Right lobe of liver (tissue), 6 donors: ENCODE measurements around the gene HPRT1. TPM values are rescaled to one million over a fixed set of nuclear protein-coding genes. Genes with fewer than 3 reads are reported as not detected.

ENCODE experiments used
- ATAC-seq, 4 donors: fragments of 200-7000 bp; cut with Tn5 transposase; one replicate each; pipeline ENCODE4 v1.9.1; 2020; ENCODE audit warnings: mild to moderate bottlenecking in 4 of 4, moderate library complexity in 4 of 4
- DNase-seq, 3 donors: peaks; one replicate each; pipeline ENCODE4 v3.0.0-alpha.2; 2020
- H3K27ac ChIP-seq, 3 donors: fragments of 200-600 bp; one replicate each; pipeline ENCODE4 v1.8.0; 2022
- H3K27me3 ChIP-seq, 2 donors: fragments of 200-600 bp; one replicate each; pipeline ENCODE4 v1.8.0; 2022
- H3K36me3 ChIP-seq, 4 donors: fragments of 200-600 bp; sonication (generic) in 1 of 4; one replicate each; pipeline versions ENCODE4 v1.5.1 to v1.8.0; 2017 to 2022; ENCODE audit warnings: control low read depth in 1 of 4
- H3K4me1 ChIP-seq, 4 donors: fragments of 200-600 bp; sonication (generic) in 1 of 4; one replicate each; pipeline versions ENCODE4 v1.5.1 to v1.8.0; 2017 to 2022; ENCODE audit warnings: control low read depth in 1 of 4
- H3K4me3 ChIP-seq, 3 donors: fragments of 200-600 bp; one replicate each; pipeline ENCODE4 v1.8.0; 2022
- H3K9me3 ChIP-seq, 4 donors: fragments of 200-600 bp; sonication (generic) in 1 of 4; one replicate each; pipeline versions ENCODE4 v1.5.1 to v1.8.0; 2017 to 2022; ENCODE audit warnings: control low read depth in 1 of 4
- POLR2A ChIP-seq: fragments of 450-650 bp; IDR thresholded peaks from one replicate; pipeline ENCODE4 v1.6.1; 2017; ENCODE audit warnings: antibody characterized with exemption, mild to moderate bottlenecking
- WGBS: methylation state at CpG from one replicate; pipeline ENCODE4 v1.1.6; 2018; ENCODE audit warnings: low coverage, low lambda C conversion rate; ENCODE audit not compliant: insufficient coverage; ENCODE audit errors: missing lambda C conversion rate; 5-methylcytosine and 5-hydroxymethylcytosine counted together
- intact Hi-C, 2 donors: fragments of 100-400 bp; cut with DNase I; formaldehyde crosslinking; loops; one replicate each; pipeline versions ENCODE4 v1.11.2 to v1.14.1; 2022
- total RNA-seq, 6 experiments: library from RNA; depleted of rRNA in 2 of 6; stranded (reverse); fragments of >200 nt in 2 of 6; fragmentation: NEBNext Ultra II Directional in 3 of 6; extraction: Animal tissue kit (Norgen Biotek cat#: 25700) in 3 of 6; gene quantifications; one replicate each; pipeline versions ENCODE4 v1.1.0 to v1.2.4, GENCODE V29; 2016 to 2023
- TF ChIP-seq, protein P1 (sequence below), 4 donors: fragments of 200-600 bp in 3 of 4; fragments of 450-650 bp in 1 of 4; IDR thresholded peaks; one replicate each; pipeline versions ENCODE4 v1.5.1 to v1.8.0; 2016 to 2022; ENCODE audit warnings: antibody characterized with exemption in 4 of 4, mild to moderate bottlenecking in 2 of 4
- donor health status: DM: no; HTN: yes; CAD: no.
- donor health status: DM: no; HTN: no; CAD: no.
- donor health status: DM: no; HTN: no; CAD: no.
- donor health status: DM: no; HTN: yes; CAD: no.
- donor health status: DM: no; HTN: yes; CAD: no.

Gene HPRT1
- total RNA-seq, 6 experiments from 2014 or later, result 5.0 to 11.1 (median 9.0) TPM

DNA sequence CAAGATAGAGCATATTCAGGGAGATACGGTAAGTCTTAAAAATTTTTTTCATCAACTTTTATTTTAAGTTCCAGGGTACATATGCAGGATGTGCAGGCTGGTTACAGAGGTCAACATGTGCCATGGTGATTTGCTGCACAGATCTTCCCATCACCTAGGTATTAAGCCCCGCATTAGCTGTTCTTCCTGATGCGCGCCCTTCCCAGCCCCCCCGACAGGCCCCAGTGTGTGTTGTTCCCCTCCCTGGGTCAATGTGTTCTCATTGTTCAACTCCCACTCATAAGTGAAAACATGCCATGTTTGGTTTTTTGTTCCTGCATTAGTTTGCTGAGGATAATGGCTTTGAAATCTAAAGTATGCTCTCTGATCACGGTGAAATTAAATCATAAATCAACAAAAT, 64.2 kb downstream of the HPRT1 start:
- ATAC-seq, result no peak
- 88% methylated on average over 6 of the region's 6 CpGs for WGBS

DNA sequence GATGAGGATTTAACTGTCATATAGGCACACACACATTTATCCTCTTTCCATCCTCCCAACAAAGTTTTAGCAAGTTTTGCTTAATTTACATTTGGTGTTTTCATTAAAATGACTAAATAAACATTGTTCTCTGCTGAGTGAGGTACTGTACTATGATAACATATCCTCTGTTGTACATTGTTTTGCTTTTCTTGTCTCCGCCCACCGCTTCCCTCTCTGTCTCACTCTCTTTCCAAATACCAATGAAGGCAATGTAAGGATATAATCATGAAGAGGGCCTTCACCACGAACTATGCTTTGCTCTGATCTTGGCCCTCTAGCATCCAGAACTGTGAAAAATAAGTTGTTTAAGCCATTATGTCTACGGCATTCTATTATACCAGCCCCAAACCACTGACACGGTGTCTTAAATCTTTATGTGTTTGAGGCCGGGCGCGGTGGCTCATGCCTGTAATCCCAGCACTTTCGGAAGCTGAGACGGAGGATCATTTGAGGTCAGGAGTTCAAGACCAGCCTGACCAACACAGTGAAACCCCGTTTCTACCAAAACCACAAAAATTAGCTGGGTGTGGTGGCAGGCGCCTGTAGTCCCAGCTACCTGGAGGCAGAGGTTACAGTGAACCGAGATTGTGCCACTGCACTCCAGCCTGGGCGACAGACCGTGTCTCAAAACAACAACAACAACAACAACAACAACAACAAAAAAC, 65.3 kb downstream of the HPRT1 start:
- Histone ChIP-seq H3K4me3 (no peak overlapping the region), H3K9me3 (no peaks in the 10 kb centered on the region), H3K27me3 (no peaks in the 10 kb centered on the region), H3K36me3 (no peaks in the 10 kb centered on the region), H3K27ac (no peak overlapping the region), H3K4me1 (no peaks in the 10 kb centered on the region)
- WGBS, result 77% methylated on average over 12 of the region's 15 CpGs
- ATAC-seq (no peak), DNase-seq (no peak)
- TF ChIP-seq, protein P1, sequence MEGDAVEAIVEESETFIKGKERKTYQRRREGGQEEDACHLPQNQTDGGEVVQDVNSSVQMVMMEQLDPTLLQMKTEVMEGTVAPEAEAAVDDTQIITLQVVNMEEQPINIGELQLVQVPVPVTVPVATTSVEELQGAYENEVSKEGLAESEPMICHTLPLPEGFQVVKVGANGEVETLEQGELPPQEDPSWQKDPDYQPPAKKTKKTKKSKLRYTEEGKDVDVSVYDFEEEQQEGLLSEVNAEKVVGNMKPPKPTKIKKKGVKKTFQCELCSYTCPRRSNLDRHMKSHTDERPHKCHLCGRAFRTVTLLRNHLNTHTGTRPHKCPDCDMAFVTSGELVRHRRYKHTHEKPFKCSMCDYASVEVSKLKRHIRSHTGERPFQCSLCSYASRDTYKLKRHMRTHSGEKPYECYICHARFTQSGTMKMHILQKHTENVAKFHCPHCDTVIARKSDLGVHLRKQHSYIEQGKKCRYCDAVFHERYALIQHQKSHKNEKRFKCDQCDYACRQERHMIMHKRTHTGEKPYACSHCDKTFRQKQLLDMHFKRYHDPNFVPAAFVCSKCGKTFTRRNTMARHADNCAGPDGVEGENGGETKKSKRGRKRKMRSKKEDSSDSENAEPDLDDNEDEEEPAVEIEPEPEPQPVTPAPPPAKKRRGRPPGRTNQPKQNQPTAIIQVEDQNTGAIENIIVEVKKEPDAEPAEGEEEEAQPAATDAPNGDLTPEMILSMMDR (IDR thresholded peaks at IDR 0.05), result no peak
- no peak for TF ChIP-seq POLR2A
- intact Hi-C loops, result no loop called here

More for the DNA sequence above, 64.2 kb downstream of the HPRT1 start:
- TF ChIP-seq, protein P1 (IDR thresholded peaks at IDR 0.05), result no peak
- no peak for TF ChIP-seq POLR2A
- no peak overlapping the region for H3K4me3 ChIP-seq
- no peak for DNase-seq
- intact Hi-C loops, result no loop called here
- no peak overlapping the region for H3K27ac ChIP-seq
- no peaks in the 10 kb centered on the region for H3K4me1 ChIP-seq
- no peaks in the 10 kb centered on the region for H3K27me3 ChIP-seq
- no peaks in the 10 kb centered on the region for H3K9me3 ChIP-seq
- no peaks in the 10 kb centered on the region for H3K36me3 ChIP-seq

DNA sequence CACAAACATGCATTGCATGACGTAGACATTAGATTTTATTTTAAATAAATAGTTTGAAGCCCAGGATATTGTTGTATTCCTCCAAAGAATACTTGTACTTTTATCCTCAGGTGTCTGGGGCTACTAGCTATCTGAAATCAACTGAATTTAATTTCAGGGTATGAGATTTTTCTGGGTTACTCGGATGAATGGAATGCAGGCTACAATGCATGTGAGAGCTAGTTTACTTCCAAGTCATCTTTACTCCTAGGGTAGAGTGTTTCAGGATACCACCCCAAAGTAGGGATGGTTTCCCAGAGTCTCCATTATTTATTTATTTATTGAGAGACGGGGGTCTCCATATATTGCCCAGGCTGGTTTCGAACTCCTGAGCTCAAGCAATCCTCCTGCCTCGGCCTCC, 66.4 kb downstream of the HPRT1 start:
- H3K4me1 ChIP-seq, result no peaks in the 10 kb centered on the region
- no peaks in the 10 kb centered on the region for H3K27me3 ChIP-seq
- DNase-seq, result no peak
- no peak overlapping the region for H3K4me3 ChIP-seq
- ATAC-seq, result no peak
- H3K27ac ChIP-seq, result no peak overlapping the region
- H3K36me3 ChIP-seq, result no peaks in the 10 kb centered on the region
- intact Hi-C loops, result no loop called here
- 70% methylated on average over 2 of the region's 5 CpGs for WGBS
- no peaks in the 10 kb centered on the region for H3K9me3 ChIP-seq
- TF ChIP-seq, protein P1 (IDR thresholded peaks at IDR 0.05), result no peak
- no peak for TF ChIP-seq POLR2A

DNA sequence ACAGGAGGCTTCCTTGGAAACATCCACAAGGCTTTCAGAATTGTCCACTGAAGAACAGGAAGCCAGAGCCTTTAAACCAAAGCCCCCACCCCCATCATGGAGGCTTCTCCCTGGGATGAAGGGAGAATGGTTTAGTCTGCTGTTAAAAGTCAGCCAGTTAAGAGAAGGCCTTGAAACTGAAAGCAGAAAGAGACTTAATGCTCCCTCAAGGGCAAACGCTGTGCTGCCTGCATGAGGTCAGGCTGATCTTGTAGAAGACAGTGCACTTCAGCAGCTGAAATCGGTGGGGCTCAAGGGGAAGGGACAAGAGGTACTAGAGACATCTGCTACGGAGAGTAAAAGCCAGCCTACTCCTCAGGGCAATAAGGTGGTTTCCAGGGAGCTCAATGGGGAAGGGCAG, 69.0 kb downstream of the HPRT1 start:
- no peaks in the 10 kb centered on the region for H3K27me3 ChIP-seq
- H3K36me3 ChIP-seq, result no peaks in the 10 kb centered on the region
- no peaks in the 10 kb centered on the region for H3K4me1 ChIP-seq

More for the DNA sequence above, 69.0 kb downstream of the HPRT1 start:
- ATAC-seq, result no peak
- no peak for DNase-seq
- no peak for TF ChIP-seq POLR2A
- TF ChIP-seq, protein P1 (IDR thresholded peaks at IDR 0.05), result no peak
- intact Hi-C loops, result no loop called here
- Histone ChIP-seq H3K9me3 (no peaks in the 10 kb centered on the region), H3K27ac (no peak overlapping the region), H3K4me3 (no peak overlapping the region)
- 35% methylated on average over 2 of the region's 3 CpGs for WGBS
